H1 (cell line): ENCODE results near the gene PSPN. TPM values are rescaled to one million over a fixed set of nuclear protein-coding genes. Genes with fewer than 3 reads are reported as not detected.

Experiments
- CTCF ChIA-PET: fragments of 300-600 bp; sonication (Branson Sonifier 250); formaldehyde crosslinking; loops from one replicate; lab custom pipeline; 2021; ENCODE audit not compliant: partially characterized antibody; lab: Charles Lee
- POLR2A ChIA-PET: fragments of 300-600 bp; sonication (Branson Sonifier 250); formaldehyde crosslinking; loops from one replicate; lab custom pipeline; 2021; ENCODE audit warnings: inconsistent platforms; ENCODE audit not compliant: partially characterized antibody; lab: Charles Lee
- DNase-seq, 2 experiments: peaks; one replicate each; pipeline versions ENCODE4 v3.0.0 to v3.0.0-alpha.2; 2010 to 2022; ENCODE audit warnings: low spot score in 2 of 2, low read depth in 1 of 2, mixed read lengths in 1 of 2
- FAIRE-seq: peaks from 2 replicates; lab custom pipeline; 2011; peaks lifted over from hg19 to GRCh38; lab: Jason Lieb, UNC
- H2AFZ ChIP-seq: 2 replicates; pipeline ENCODE4 v1.8.1; 2012; ENCODE audit warnings: low read length, inconsistent platforms
- H2AK5ac ChIP-seq: 2 replicates; pipeline ENCODE4 v1.6.1; 2013; ENCODE audit warnings: low read depth, low read length
- H2BK120ac ChIP-seq: replicated peaks from 2 replicates; pipeline ENCODE3; 2013; ENCODE audit warnings: low read depth, low read length, inconsistent platforms
- H2BK12ac ChIP-seq: 2 replicates; pipeline ENCODE4 v1.6.1; 2013; ENCODE audit warnings: low read depth, low read length
- H2BK15ac ChIP-seq: 2 replicates; pipeline ENCODE4 v1.6.1; 2013; ENCODE audit warnings: low read length
- H2BK20ac ChIP-seq: 2 replicates; pipeline ENCODE4 v1.6.1; 2013; ENCODE audit warnings: low read length
- H2BK5ac ChIP-seq: 2 replicates; pipeline ENCODE4 v1.6.1; 2013; ENCODE audit warnings: low read depth, low read length
- H3K14ac ChIP-seq: 2 replicates; pipeline ENCODE4 v1.6.1; 2013; ENCODE audit warnings: inconsistent platforms; ENCODE audit not compliant: insufficient read length
- H3K18ac ChIP-seq: 2 replicates; pipeline ENCODE4 v1.6.1; 2013; ENCODE audit warnings: low read length; ENCODE audit errors: extremely low read depth
- H3K23ac ChIP-seq: 2 replicates; pipeline ENCODE4 v1.6.1; 2013; ENCODE audit warnings: inconsistent platforms; ENCODE audit not compliant: insufficient read length
- H3K23me2 ChIP-seq: 2 replicates; pipeline ENCODE4 v1.6.1; 2013; ENCODE audit warnings: low read depth, low read length
- H3K27ac ChIP-seq: 2 replicates; pipeline ENCODE4 v1.6.1; 2011; ENCODE audit warnings: low read depth, low read length, inconsistent platforms
- H3K27me3 ChIP-seq, 4 experiments: replicated peaks in 1 of 4; 1 replicate in 1 of 4; 2 replicates in 3 of 4; pipeline versions ENCODE4 v1.6.1 to v1.8.1; 2011 to 2013; ENCODE audit warnings: low read length in 3 of 4, mild to moderate bottlenecking in 3 of 4, inconsistent platforms in 2 of 4, mixed read lengths in 2 of 4, moderate library complexity in 1 of 4; ENCODE audit not compliant: control insufficient read depth in 3 of 4, insufficient read depth in 3 of 4; ENCODE audit errors: extremely low read depth in 1 of 4
- H3K36me3 ChIP-seq, 4 experiments: 2 replicates each; pipeline versions ENCODE4 v1.6.1 to v1.8.1; 2011 to 2013; ENCODE audit warnings: mild to moderate bottlenecking in 4 of 4, low read length in 3 of 4, moderate library complexity in 2 of 4, control low read depth in 1 of 4, inconsistent platforms in 1 of 4; ENCODE audit not compliant: insufficient read depth in 4 of 4, control insufficient read depth in 2 of 4
- H3K4ac ChIP-seq: replicated peaks from 2 replicates; pipeline ENCODE3; 2013; ENCODE audit warnings: low read length, low read depth, mixed read lengths, inconsistent platforms; ENCODE audit not compliant: insufficient read length
- H3K4me1 ChIP-seq, 4 experiments: replicated peaks in 1 of 4; 1 replicate in 1 of 4; 2 replicates in 3 of 4; pipeline versions ENCODE4 v1.6.1 to v1.8.1; 2011 to 2013; ENCODE audit warnings: low read length in 3 of 4, inconsistent platforms in 2 of 4, mixed read lengths in 1 of 4; ENCODE audit not compliant: insufficient read depth in 4 of 4, control insufficient read depth in 3 of 4
- H3K4me2 ChIP-seq, 2 experiments: 2 replicates each; pipeline versions ENCODE4 v1.6.1 to v1.8.1; 2011 to 2013; ENCODE audit warnings: low read depth in 2 of 2, low read length in 2 of 2, control low read depth in 1 of 2, inconsistent platforms in 1 of 2, mild to moderate bottlenecking in 1 of 2; ENCODE audit not compliant: insufficient read depth in 1 of 2
- H3K4me3 ChIP-seq, 4 experiments: fragments of 200-600, 300-600 bp in 1 of 4; sonication (generic), shearing (Covaris generic), sonication (Bioruptor Twin) in 1 of 4; 2 replicates each; pipeline versions ENCODE4 v1.5.1 to v1.8.1; 2011 to 2016; ENCODE audit warnings: low read length in 4 of 4, low read depth in 3 of 4, control low read depth in 2 of 4, inconsistent platforms in 2 of 4, mild to moderate bottlenecking in 2 of 4, mixed read lengths in 1 of 4, moderate library complexity in 1 of 4; ENCODE audit not compliant: insufficient read depth in 2 of 4; ENCODE audit errors: extremely low read depth in 1 of 4
- H3K56ac ChIP-seq: replicated peaks from 2 replicates; pipeline ENCODE3; 2013; ENCODE audit warnings: low read depth, mild to moderate bottlenecking, mixed read lengths, low read length, inconsistent platforms; ENCODE audit not compliant: insufficient read length
- H3K79me1 ChIP-seq: 2 replicates; pipeline ENCODE4 v1.6.1; 2013; ENCODE audit warnings: low read depth, low read length, control low read depth
- H3K79me2 ChIP-seq, 2 experiments: 2 replicates each; pipeline versions ENCODE4 v1.6.1 to v1.8.1; 2012 to 2013; ENCODE audit warnings: low read length in 2 of 2, mild to moderate bottlenecking in 2 of 2, inconsistent platforms in 1 of 2; ENCODE audit not compliant: insufficient read depth in 2 of 2, control insufficient read depth in 1 of 2
- H3K9ac ChIP-seq, 4 experiments: replicated peaks in 1 of 4; 1 replicate in 1 of 4; 2 replicates in 3 of 4; pipeline versions ENCODE4 v1.6.1 to v1.8.1; 2011 to 2013; ENCODE audit warnings: low read depth in 3 of 4, low read length in 3 of 4, control low read depth in 2 of 4, mild to moderate bottlenecking in 2 of 4, moderate library complexity in 2 of 4, inconsistent platforms in 1 of 4; ENCODE audit errors: extremely low read depth in 1 of 4
- H3K9me3 ChIP-seq, 2 experiments: 2 replicates each; pipeline versions ENCODE4 v1.6.1 to v1.8.1; 2012 to 2013; ENCODE audit warnings: mild to moderate bottlenecking in 2 of 2, moderate library complexity in 2 of 2, control low read depth in 1 of 2, inconsistent platforms in 1 of 2, low read depth in 1 of 2, low read length in 1 of 2, mixed read lengths in 1 of 2; ENCODE audit not compliant: insufficient read depth in 2 of 2
- H4K20me1 ChIP-seq, 2 experiments: replicated peaks in 1 of 2; 2 replicates each; pipeline versions ENCODE3 to v1.8.1; 2011 to 2013; ENCODE audit warnings: inconsistent platforms in 2 of 2, low read length in 2 of 2, mild to moderate bottlenecking in 1 of 2; ENCODE audit not compliant: insufficient read depth in 2 of 2, control insufficient read depth in 1 of 2
- H4K5ac ChIP-seq: 2 replicates; pipeline ENCODE4 v1.6.1; 2013; ENCODE audit warnings: low read length, low read depth, mixed read lengths, inconsistent platforms; ENCODE audit not compliant: insufficient read length
- H4K8ac ChIP-seq: 2 replicates; pipeline ENCODE4 v1.8.0; 2013; ENCODE audit warnings: mild to moderate bottlenecking, moderate library complexity, low read length, inconsistent platforms; ENCODE audit not compliant: insufficient read depth; ENCODE audit errors: extremely low read depth
- H4K91ac ChIP-seq: replicated peaks from 2 replicates; pipeline ENCODE3; 2013; ENCODE audit warnings: low read length, mixed read lengths, inconsistent platforms; ENCODE audit not compliant: insufficient read length
- CBX5 ChIP-seq: fragments of 300-800, 300-1000 bp; sonication (generic); IDR thresholded peaks from 2 replicates; pipeline ENCODE4 v1.7.1; 2016; ENCODE audit warnings: antibody characterized with exemption, low read length, low read depth
- RAD21 ChIP-seq, 2 experiments: IDR thresholded peaks in 1 of 2; conservative IDR thresholded peaks in 1 of 2; 2 replicates each; pipeline ENCODE4 v1.6.1; 2011; ENCODE audit warnings: low read depth in 2 of 2, low read length in 2 of 2, improper control_type of control experiment in 1 of 2, inconsistent platforms in 1 of 2, mild to moderate bottlenecking in 1 of 2, moderate library complexity in 1 of 2
- TEAD4 ChIP-seq: IDR thresholded peaks from 2 replicates; pipeline ENCODE4 v1.6.1; 2012; ENCODE audit warnings: low read depth, low read length, inconsistent platforms, mixed read lengths
- WGBS, 2 experiments: shearing (Covaris generic) in 1 of 2; methylation state at CpG; one replicate each; pipeline versions ENCODE4 v1.1.6 to v1.1.7; 2013 to 2015; ENCODE audit warnings: low lambda C conversion rate in 2 of 2, mixed read lengths in 2 of 2, inconsistent platforms in 1 of 2, low coverage in 1 of 2, missing lambda C conversion rate in 1 of 2; ENCODE audit not compliant: insufficient replicate concordance in 2 of 2, insufficient coverage in 1 of 2, insufficient read length in 1 of 2; ENCODE audit errors: extremely low coverage in 1 of 2, missing lambda C conversion rate in 1 of 2; 5-methylcytosine and 5-hydroxymethylcytosine counted together
- polyA plus RNA-seq, 7 experiments: library from polyadenylated mRNA; depleted of rRNA in 3 of 7; stranded (reverse) in 5 of 7; unstranded in 2 of 7; fragments of >200 nt in 5 of 7; fragments of 200-250 nt in 2 of 7; gene quantifications; 1 replicate in 5 of 7; 2 replicates in 1 of 7; 4 replicates in 1 of 7; pipeline versions ENCODE4 v1.2.1 to v1.2.3, GENCODE V29; 2011 to 2013; ENCODE audit warnings: missing spikeins in 2 of 7, mixed read lengths in 2 of 7
- total RNA-seq: library from RNA; stranded (reverse); fragmentation: NEBNext Ultra II Directional; extraction: Animal tissue kit (Norgen Biotek cat#: 25700); gene quantifications from 2 replicates; pipeline ENCODE4 v1.2.1, GENCODE V29; 2021
- TF ChIP-seq, protein P1 (sequence below), 3 experiments: IDR thresholded peaks; 1 replicate in 2 of 3; 2 replicates in 1 of 3; pipeline versions ENCODE4 v1.5.1 to v1.6.1; 2011; ENCODE audit warnings: low read length in 3 of 3, mild to moderate bottlenecking in 3 of 3, inconsistent platforms in 2 of 3, low read depth in 1 of 3, moderate library complexity in 1 of 3; ENCODE audit not compliant: insufficient read depth in 1 of 3; ENCODE audit errors: control extremely low read depth in 1 of 3

PSPN gene
- total and polyA plus RNA-seq, 2 of the 8 experiments (the other 6 are each of a cell fraction or from before 2014, with no cell fraction given): 1.0 to 2.1 TPM

DNA sequence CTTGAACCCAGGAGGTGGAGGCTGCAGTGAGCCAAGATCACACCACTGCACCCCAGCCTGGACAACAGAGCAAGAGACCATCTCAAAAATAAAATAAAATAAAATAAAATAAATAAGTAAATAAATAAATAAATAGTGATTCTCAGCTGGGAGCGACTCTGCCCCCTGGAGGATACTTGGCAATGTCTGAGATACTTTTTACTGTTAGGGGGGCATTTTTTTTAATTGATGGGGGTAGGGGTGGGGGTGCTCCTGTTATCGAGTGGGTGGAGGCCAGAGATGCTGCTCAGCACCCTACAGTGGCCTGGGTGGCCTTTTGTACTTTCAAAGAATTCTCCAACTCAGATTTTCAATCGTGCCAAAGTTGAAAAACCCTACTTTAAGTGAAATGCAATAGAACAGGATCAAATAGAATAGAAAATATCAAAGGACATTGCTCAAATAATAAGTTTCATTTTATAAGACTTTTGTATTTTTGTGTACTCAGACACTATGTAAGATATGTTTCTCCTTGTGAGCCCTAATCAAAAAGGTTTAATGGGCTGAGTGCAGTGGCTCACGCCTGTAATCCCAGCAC is 21.5 kb downstream of the PSPN start:
- DNase-seq (no peak), FAIRE-seq (no peak)
- Histone ChIP-seq H3K79me1 (no peaks in the 10 kb centered on the region), H3K27me3 (no peaks in the 10 kb centered on the region), H3K4me2 (no peak overlapping the region), H3K9me3 (peaks cover 0 to 10% of the 10 kb centered on the region in 2 experiments; a peak in 2 of 4 replicates), H2BK15ac (no peak overlapping the region), H3K56ac (no peak overlapping the region), H2BK120ac (no peak overlapping the region), H2BK20ac (no peak overlapping the region), H3K18ac (no peak overlapping the region), H2AFZ (no peak overlapping the region), H3K9ac (no peak overlapping the region), H4K8ac (no peak overlapping the region), H3K4me1 (peaks cover 0 to 2% (median 0%) of the 10 kb centered on the region in 4 experiments; a peak in 1 of 7 replicates), H3K14ac (no peak overlapping the region), H2AK5ac (no peak overlapping the region), H3K4me3 (no peak overlapping the region), H3K36me3 (no peaks in the 10 kb centered on the region), H3K23ac (no peak overlapping the region), H3K23me2 (peaks cover 2% of the 10 kb centered on the region; the same call in 1 of the 2 replicates), H4K91ac (no peak overlapping the region), H3K4ac (no peak overlapping the region), H4K20me1 (no peaks in the 10 kb centered on the region), H4K5ac (no peak overlapping the region), H3K79me2 (no peaks in the 10 kb centered on the region), H2BK5ac (no peak overlapping the region), H2BK12ac (no peak overlapping the region), H3K27ac (no peak overlapping the region)
- ChIA-PET POLR2A (no interaction called here), CTCF (interaction anchor here (0.6 to 1.9 kb wide), 11 partner anchors 10 to 645 kb away, joined by 3 to 7 read pairs (median 4); partner anchors contain the start of gene ACER1)
- 64% methylated on average over 4 of the region's 4 CpGs; no CpG with 5 or more reads in 1 of the 2 experiments for WGBS, 2 experiments
- TF ChIP-seq TEAD4: no peak
- no peak for TF ChIP-seq CBX5
- TF ChIP-seq, protein P1, sequence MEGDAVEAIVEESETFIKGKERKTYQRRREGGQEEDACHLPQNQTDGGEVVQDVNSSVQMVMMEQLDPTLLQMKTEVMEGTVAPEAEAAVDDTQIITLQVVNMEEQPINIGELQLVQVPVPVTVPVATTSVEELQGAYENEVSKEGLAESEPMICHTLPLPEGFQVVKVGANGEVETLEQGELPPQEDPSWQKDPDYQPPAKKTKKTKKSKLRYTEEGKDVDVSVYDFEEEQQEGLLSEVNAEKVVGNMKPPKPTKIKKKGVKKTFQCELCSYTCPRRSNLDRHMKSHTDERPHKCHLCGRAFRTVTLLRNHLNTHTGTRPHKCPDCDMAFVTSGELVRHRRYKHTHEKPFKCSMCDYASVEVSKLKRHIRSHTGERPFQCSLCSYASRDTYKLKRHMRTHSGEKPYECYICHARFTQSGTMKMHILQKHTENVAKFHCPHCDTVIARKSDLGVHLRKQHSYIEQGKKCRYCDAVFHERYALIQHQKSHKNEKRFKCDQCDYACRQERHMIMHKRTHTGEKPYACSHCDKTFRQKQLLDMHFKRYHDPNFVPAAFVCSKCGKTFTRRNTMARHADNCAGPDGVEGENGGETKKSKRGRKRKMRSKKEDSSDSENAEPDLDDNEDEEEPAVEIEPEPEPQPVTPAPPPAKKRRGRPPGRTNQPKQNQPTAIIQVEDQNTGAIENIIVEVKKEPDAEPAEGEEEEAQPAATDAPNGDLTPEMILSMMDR (IDR thresholded peaks at IDR 0.05; ENCODE audit: control extremely low read depth in 1 of 3, insufficient read depth in 1 of 3, low read depth in 1 of 3, low read length in 3 of 3): peak in 1 of 3 experiments; percentile 9; a peak in 1 of 4 replicates
- peak in 1 of 2 experiments; percentile 18; a peak in 1 of 4 replicates for TF ChIP-seq RAD21 (IDR thresholded peaks at IDR 0.05 in 1 of 2, conservative IDR thresholded peaks at IDR 0.05 in 1 of 2; ENCODE audit: low read depth in 2 of 2, low read length in 2 of 2)
